CD4-positive, alpha-beta T cell treated with Interleukin-4 for 1 hour (primary cell): ENCODE data around the gene NEUROD6.

Source experiments
- DNase-seq, 2 donors: peaks; one replicate each; pipeline ENCODE4 v3.0.0-alpha.2; 2020 to 2022

The NEUROD6 gene

GRCh38 chr7:31333291-31333690 lies 7.2 kb downstream of the NEUROD6 start:
- no peak for DNase-seq

- DNase-seq, result no peak
Observed at GRCh38 chr7:31327071-31327470, 13.5 kb downstream of the NEUROD6 start.

- DNase-seq, result no peak
Observed at GRCh38 chr7:31326416-31326815, 14.1 kb downstream of the NEUROD6 start.

- no peak for DNase-seq
Observed at GRCh38 chr7:31323101-31323500, 17.4 kb downstream of the NEUROD6 start.

- no peak for DNase-seq
Observed at GRCh38 chr7:31320675-31321074, 19.9 kb downstream of the NEUROD6 start.

GRCh38 chr7:31318313-31318712 lies 22.2 kb downstream of the NEUROD6 start:
- no peak for DNase-seq

GRCh38 chr7:31316876-31317275 lies 23.6 kb downstream of the NEUROD6 start:
- no peak for DNase-seq

- DNase-seq, result no peak
Observed at GRCh38 chr7:31315758-31316157, 24.8 kb downstream of the NEUROD6 start.

- no peak for DNase-seq
Observed at GRCh38 chr7:31314781-31315180, 25.7 kb downstream of the NEUROD6 start.

- no peak for DNase-seq
Observed at GRCh38 chr7:31312889-31313288, 27.6 kb downstream of the NEUROD6 start.

- no peak for DNase-seq
Observed at GRCh38 chr7:31311552-31311951, 29.0 kb downstream of the NEUROD6 start.

- no peak for DNase-seq
Observed at GRCh38 chr7:31310321-31310935, 30.1 kb downstream of the NEUROD6 start.

GRCh38 chr7:31309407-31309806 lies 31.1 kb downstream of the NEUROD6 start:
- no peak for DNase-seq

- no peak for DNase-seq
Observed at GRCh38 chr7:31308652-31309051, 31.9 kb downstream of the NEUROD6 start.

GRCh38 chr7:31307972-31308371 lies 32.6 kb downstream of the NEUROD6 start:
- DNase-seq, result no peak

- no peak for DNase-seq
Observed at GRCh38 chr7:31305260-31305659, 35.3 kb downstream of the NEUROD6 start.

- DNase-seq, result no peak
Observed at GRCh38 chr7:31304446-31304845, 36.1 kb downstream of the NEUROD6 start.

- no peak for DNase-seq
Observed at GRCh38 chr7:31302356-31302755, 38.2 kb downstream of the NEUROD6 start.

GRCh38 chr7:31299336-31299735 lies 41.2 kb downstream of the NEUROD6 start:
- DNase-seq, result no peak

- DNase-seq, result no peak
Observed at GRCh38 chr7:31290601-31291000, 49.9 kb downstream of the NEUROD6 start.
